GM18867 (cell line): ENCODE measurements around the gene TMEM87A.
"Not testable (repeated sequence)": the region's sequence is repeated elsewhere in the genome, so short reads cannot be mapped to it uniquely, and the experiment has no call there.

Source experiments
- ATAC-seq: cut with Tn5 transposase; IDR thresholded peaks from one replicate; pipeline ENCODE4 v1.9.1; 2021; ENCODE audit warnings: mild to moderate bottlenecking, moderate library complexity; ENCODE audit not compliant: unreplicated experiment

The TMEM87A gene

GRCh38 chr15:42273900-42274701 is 868 bp upstream of the TMEM87A start:
- peak; percentile 23 for ATAC-seq

- ATAC-seq: no peak
Measured at GRCh38 chr15:42270996-42271395, 2.2 kb downstream of the TMEM87A start.

GRCh38 chr15:42270551-42270950 is 2.7 kb downstream of the TMEM87A start:
- no peak for ATAC-seq

GRCh38 chr15:42267286-42267685 is 5.9 kb downstream of the TMEM87A start:
- ATAC-seq: no peak

- ATAC-seq: no peak
Measured at GRCh38 chr15:42264795-42265194, 8.4 kb downstream of the TMEM87A start.

GRCh38 chr15:42253300-42253699 is 19.9 kb downstream of the TMEM87A start:
- ATAC-seq: no peak

GRCh38 chr15:42240823-42241222 is 32.4 kb downstream of the TMEM87A start:
- ATAC-seq: no peak

- ATAC-seq: no peak
Measured at GRCh38 chr15:42239528-42240182, 33.6 kb downstream of the TMEM87A start.

GRCh38 chr15:42233107-42233506 is 40.1 kb downstream of the TMEM87A start:
- ATAC-seq: no peak

- no peak for ATAC-seq
Measured at GRCh38 chr15:42232606-42233005, 40.6 kb downstream of the TMEM87A start.

GRCh38 chr15:42231088-42231487 is 42.1 kb downstream of the TMEM87A start:
- ATAC-seq: no peak

GRCh38 chr15:42228981-42229380 is 44.3 kb downstream of the TMEM87A start:
- ATAC-seq: not testable (repeated sequence)

GRCh38 chr15:42228036-42228435 is 45.2 kb downstream of the TMEM87A start:
- ATAC-seq: no peak

GRCh38 chr15:42226648-42227047 is 46.6 kb downstream of the TMEM87A start:
- ATAC-seq: no peak

- ATAC-seq: no peak
Measured at GRCh38 chr15:42220216-42220615, 53.0 kb downstream of the TMEM87A start.

GRCh38 chr15:42218953-42219592 is 54.2 kb downstream of the TMEM87A start:
- ATAC-seq: no peak

- ATAC-seq: no peak
Measured at GRCh38 chr15:42217568-42217967, 55.7 kb downstream of the TMEM87A start.

- no peak for ATAC-seq
Measured at GRCh38 chr15:42215913-42216829, 57.1 kb downstream of the TMEM87A start.

GRCh38 chr15:42214600-42214999 is 58.6 kb downstream of the TMEM87A start:
- ATAC-seq: no peak

- ATAC-seq: no peak
Measured at GRCh38 chr15:42213511-42213910, 59.7 kb downstream of the TMEM87A start.

GRCh38 chr15:42210696-42211095 is 62.5 kb downstream of the TMEM87A start:
- no peak for ATAC-seq
